ENCODE results near the gene COA1. TPM values are rescaled to one million over a fixed set of nuclear protein-coding genes. Genes with fewer than 3 reads are reported as not detected.

The COA1 gene
- total RNA-seq, 2 donors from 2014 or later: 33.2 to 35.7 TPM

Other genes with a start within 250 kb of the COA1 start
- 10 to 100 TPM; 16.7 to 28.1 TPM for gene STK17A, start 146.4 kb downstream of the COA1 start, total RNA-seq
- gene BLVRA, start 29.2 kb upstream of the COA1 start, total RNA-seq: 10 to 100 TPM in 1 of 2 donors, 1 to 10 TPM in 1; 2.9 to 18.0 TPM
- gene MRPS24, start 140.0 kb upstream of the COA1 start, total RNA-seq: 10 to 100 TPM; 90.9 to 94.7 TPM
- gene URGCP, start 177.1 kb upstream of the COA1 start, total RNA-seq: 10 to 100 TPM; 63.3 to 75.7 TPM
- 10 to 100 TPM in 1 of 2 donors, 1 to 10 TPM in 1; 9.2 to 13.1 TPM for gene UBE2D4, start 196.9 kb upstream of the COA1 start, total RNA-seq